Lung (tissue), 12 donors: ENCODE data around the gene AGPAT2. TPM values are rescaled to one million over a fixed set of nuclear protein-coding genes. Genes with fewer than 3 reads are reported as not detected.

Source experiments
- ATAC-seq: fragments of 200-7000 bp; cut with Tn5 transposase; one replicate; pipeline ENCODE4 v1.9.1; 2020; ENCODE audit warnings: moderate number of reproducible peaks; ENCODE audit not compliant: insufficient read depth, low FRiP score
- DNase-seq, 3 donors: peaks; one replicate each; pipeline ENCODE4 v3.0.0-alpha.2; 2013 to 2017
- H3K27ac ChIP-seq, 2 donors: one replicate each; pipeline ENCODE4 v1.5.1; 2013; ENCODE audit warnings: mild to moderate bottlenecking in 2 of 2, moderate library complexity in 2 of 2, control low read depth in 1 of 2, inconsistent platforms in 1 of 2, low read depth in 1 of 2, low read length in 1 of 2
- H3K27me3 ChIP-seq, 3 donors: one replicate each; pipeline ENCODE4 v1.5.1; 2013; ENCODE audit warnings: low read length in 2 of 3; ENCODE audit not compliant: control insufficient read depth in 3 of 3, insufficient read depth in 3 of 3
- H3K36me3 ChIP-seq, 4 donors: one replicate each; pipeline ENCODE4 v1.5.1; 2013; ENCODE audit warnings: low read length in 4 of 4, mild to moderate bottlenecking in 1 of 4, moderate library complexity in 1 of 4; ENCODE audit not compliant: control insufficient read depth in 4 of 4, insufficient read depth in 4 of 4
- H3K4me1 ChIP-seq, 5 donors: one replicate each; pipeline ENCODE4 v1.5.1; 2013; ENCODE audit warnings: low read length in 5 of 5, mild to moderate bottlenecking in 2 of 5, moderate library complexity in 1 of 5; ENCODE audit not compliant: control insufficient read depth in 5 of 5, insufficient read depth in 5 of 5
- H3K4me3 ChIP-seq: one replicate; pipeline ENCODE4 v1.5.1; 2013; ENCODE audit warnings: mild to moderate bottlenecking, control low read depth, moderate library complexity
- H3K9ac ChIP-seq, 2 donors: one replicate each; pipeline ENCODE4 v1.5.1; 2013; ENCODE audit warnings: low read length in 2 of 2, control low read depth in 1 of 2; ENCODE audit not compliant: insufficient read depth in 1 of 2
- H3K9me3 ChIP-seq, 4 donors: one replicate each; pipeline ENCODE4 v1.5.1; 2013; ENCODE audit warnings: low read length in 3 of 4, mild to moderate bottlenecking in 1 of 4, moderate library complexity in 1 of 4; ENCODE audit not compliant: control insufficient read depth in 4 of 4, insufficient read depth in 3 of 4
- CTCF ChIP-seq: IDR thresholded peaks from 2 replicates; pipeline ENCODE4 v1.5.1; 2012; ENCODE audit warnings: mild to moderate bottlenecking; ENCODE audit errors: control extremely low read depth, extremely low read depth
- WGBS, 2 donors: extraction: QIAGEN DNeasy Blood & Tissue Kit; methylation state at CpG; one replicate each; pipeline ENCODE4 v1.1.7; 2013; 5-methylcytosine and 5-hydroxymethylcytosine counted together
- polyA plus RNA-seq, 2 donors: library from polyadenylated mRNA; stranded (reverse); fragments of 200-250 nt; gene quantifications; one replicate each; pipeline ENCODE4 v1.2.1, GENCODE V29; 2013
- total RNA-seq, 2 donors: library from RNA; depleted of rRNA in 1 of 2; stranded (reverse); fragments of >200 nt in 1 of 2; gene quantifications; one replicate each; pipeline ENCODE4 v1.2.1, GENCODE V29; 2014 to 2021
- donor health status: control.
- donor health status: control.
- donor health status: Bipolar disorder and iron deficiency.
- donor health status: healthy.
- donor health status: DM: yes; HTN: yes; CAD: no.

AGPAT2 gene
- total and polyA plus RNA-seq, 4 donors, result 81.7 to 277 (median 177) TPM

GRCh38 chr9:136665704-136666371 is 21.4 kb downstream of the AGPAT2 start:
- peak overlapping the region; percentile 29 to 89 for H3K27ac ChIP-seq
- H3K4me3 ChIP-seq, result peak overlapping the region; percentile 46
- peaks cover 0 to 19% (median 0%) of the 10 kb centered on the region in 5 donors for H3K4me1 ChIP-seq
- 0 to 1% methylated on average over 36 to 109 of the region's 109 CpGs for WGBS, 2 donors
- DNase-seq, result no peak
- no peak for TF ChIP-seq CTCF
- H3K9ac ChIP-seq, result no peak overlapping the region
- H3K9me3 ChIP-seq, result peaks cover 0 to 3% (median 0%) of the 10 kb centered on the region in 4 donors
- ATAC-seq, result no peak
- peaks cover 0 to 24% (median 0%) of the 10 kb centered on the region in 4 donors for H3K36me3 ChIP-seq
- no peaks in the 10 kb centered on the region for H3K27me3 ChIP-seq

GRCh38 chr9:136665111-136665703 is 22.1 kb downstream of the AGPAT2 start:
- Histone ChIP-seq H3K27me3 (no peaks in the 10 kb centered on the region), H3K9ac (no peak overlapping the region), H3K36me3 (peaks cover 0 to 24% (median 0%) of the 10 kb centered on the region in 4 donors), H3K27ac (peak overlapping the region; percentile 77 to 95), H3K4me3 (peak overlapping the region; percentile 76), H3K9me3 (peaks cover 0 to 3% (median 0%) of the 10 kb centered on the region in 4 donors), H3K4me1 (peaks cover 0 to 19% (median 0%) of the 10 kb centered on the region in 5 donors)
- no peak for TF ChIP-seq CTCF
- no peak for ATAC-seq
- 3 to 5% methylated on average over 41 to 49 of the region's 49 CpGs for WGBS, 2 donors
- peak; percentile 39 to 60 (median 59) for DNase-seq

- peak overlapping the region; percentile 77 to 95 for H3K27ac ChIP-seq
- WGBS, 2 donors, result 61 to 67% methylated on average over 27 of the region's 27 CpGs
- H3K9ac ChIP-seq, result no peak overlapping the region
- no peaks in the 10 kb centered on the region for H3K27me3 ChIP-seq
- no peak for DNase-seq
- no peak for TF ChIP-seq CTCF
- ATAC-seq, result no peak
- peaks cover 0 to 3% (median 0%) of the 10 kb centered on the region in 4 donors for H3K9me3 ChIP-seq
- peaks cover 0 to 18% (median 0%) of the 10 kb centered on the region in 4 donors for H3K36me3 ChIP-seq
- H3K4me3 ChIP-seq, result peak overlapping the region; percentile 76
- H3K4me1 ChIP-seq, result peaks cover 0 to 19% (median 0%) of the 10 kb centered on the region in 5 donors
Measured at GRCh38 chr9:136664000-136664915, 23.0 kb downstream of the AGPAT2 start.
